ENCODE measurements around the gene TMEM238L.
A peak's percentile ranks its signal among the peaks of the same experiment; 100 is the strongest.

Gene TMEM238L

DNA sequence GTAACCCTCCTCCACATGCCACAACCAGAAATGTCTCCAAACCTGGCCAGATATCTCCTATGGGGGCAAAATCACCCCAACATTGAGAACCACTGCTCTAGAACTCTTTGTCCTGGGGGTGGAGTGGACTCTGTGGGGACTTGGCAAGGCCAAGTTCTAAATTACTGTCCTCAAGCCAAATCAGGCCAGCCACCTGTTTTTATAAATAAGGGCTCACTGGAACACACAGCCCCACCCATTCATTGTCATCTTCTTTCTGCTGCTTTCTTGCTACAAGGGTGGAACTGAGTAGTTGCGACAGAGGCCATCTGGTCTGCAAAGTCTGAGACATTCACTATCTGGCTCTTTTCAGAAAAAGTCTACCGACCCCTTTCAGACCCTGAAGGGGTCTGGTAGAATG, 47.3 kb downstream of the TMEM238L start:
- TF ChIP-seq, protein P1, sequence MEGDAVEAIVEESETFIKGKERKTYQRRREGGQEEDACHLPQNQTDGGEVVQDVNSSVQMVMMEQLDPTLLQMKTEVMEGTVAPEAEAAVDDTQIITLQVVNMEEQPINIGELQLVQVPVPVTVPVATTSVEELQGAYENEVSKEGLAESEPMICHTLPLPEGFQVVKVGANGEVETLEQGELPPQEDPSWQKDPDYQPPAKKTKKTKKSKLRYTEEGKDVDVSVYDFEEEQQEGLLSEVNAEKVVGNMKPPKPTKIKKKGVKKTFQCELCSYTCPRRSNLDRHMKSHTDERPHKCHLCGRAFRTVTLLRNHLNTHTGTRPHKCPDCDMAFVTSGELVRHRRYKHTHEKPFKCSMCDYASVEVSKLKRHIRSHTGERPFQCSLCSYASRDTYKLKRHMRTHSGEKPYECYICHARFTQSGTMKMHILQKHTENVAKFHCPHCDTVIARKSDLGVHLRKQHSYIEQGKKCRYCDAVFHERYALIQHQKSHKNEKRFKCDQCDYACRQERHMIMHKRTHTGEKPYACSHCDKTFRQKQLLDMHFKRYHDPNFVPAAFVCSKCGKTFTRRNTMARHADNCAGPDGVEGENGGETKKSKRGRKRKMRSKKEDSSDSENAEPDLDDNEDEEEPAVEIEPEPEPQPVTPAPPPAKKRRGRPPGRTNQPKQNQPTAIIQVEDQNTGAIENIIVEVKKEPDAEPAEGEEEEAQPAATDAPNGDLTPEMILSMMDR (conservative IDR thresholded peaks at IDR 0.05; ENCODE audit: low read depth, low read length) = no peak
- DNase-seq (ENCODE audit: low read depth) = no peak

DNA sequence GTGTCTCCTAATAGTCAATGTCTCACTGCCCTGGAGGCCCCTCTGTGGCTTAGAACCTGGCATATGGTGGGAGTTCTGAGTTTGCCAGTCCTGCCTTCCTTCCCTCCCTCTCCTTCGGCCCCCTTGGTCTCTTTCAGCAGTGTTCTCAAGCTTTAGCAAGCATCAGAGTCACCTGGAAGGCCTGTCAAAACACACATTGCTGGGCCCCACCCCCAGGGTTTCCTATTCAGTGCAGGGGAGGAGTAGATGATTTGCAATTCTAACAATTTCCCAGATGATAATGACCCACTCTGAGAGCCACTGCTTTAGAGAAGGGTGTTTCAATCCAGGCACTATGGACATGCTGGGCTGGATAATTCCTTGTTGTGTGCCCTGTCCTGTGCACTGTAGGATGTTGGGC, 47.7 kb downstream of the TMEM238L start:
- TF ChIP-seq, protein P1 (conservative IDR thresholded peaks at IDR 0.05; ENCODE audit: low read depth, low read length) = no peak

More for the DNA sequence above, 47.3 kb downstream of the TMEM238L start:
- no peak overlapping the region for H3K4me3 ChIP-seq (ENCODE audit: low read length)

DNA sequence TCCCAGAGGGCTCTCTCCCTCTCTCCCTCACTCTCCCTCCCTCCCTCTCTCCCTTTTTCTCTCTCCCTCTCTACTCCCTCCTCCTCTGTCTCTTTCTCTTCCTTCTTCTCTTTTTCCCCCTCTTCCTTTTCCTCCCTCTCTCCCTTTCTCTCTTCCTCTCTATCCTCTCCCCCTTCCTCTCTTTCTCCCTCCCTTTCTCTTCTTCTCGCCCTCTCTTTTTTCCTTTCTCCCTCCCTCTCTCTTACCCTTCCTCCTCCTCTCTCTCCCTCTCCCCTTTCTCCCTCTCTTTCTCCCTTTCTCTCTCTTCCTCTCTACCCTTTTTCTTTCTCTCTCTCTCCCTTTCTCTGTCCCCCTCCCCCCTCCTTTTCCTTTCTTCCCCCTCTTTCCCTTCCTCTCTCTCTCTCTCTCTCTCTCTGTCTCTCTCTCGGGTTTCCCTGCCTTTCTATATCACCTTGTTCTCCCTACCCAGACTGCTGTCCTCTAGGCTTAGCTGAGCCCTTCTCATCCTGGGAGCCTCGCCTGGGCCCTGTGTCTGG, 48.2 kb downstream of the TMEM238L start:
- no peak for DNase-seq (ENCODE audit: low read depth)
- no peak overlapping the region for H3K4me3 ChIP-seq (ENCODE audit: low read length)
- TF ChIP-seq, protein P1 (conservative IDR thresholded peaks at IDR 0.05; ENCODE audit: low read depth, low read length) = no peak

More for the DNA sequence above, 47.7 kb downstream of the TMEM238L start:
- H3K4me3 ChIP-seq (ENCODE audit: low read length) = no peak overlapping the region
- DNase-seq (ENCODE audit: low read depth) = no peak

DNA sequence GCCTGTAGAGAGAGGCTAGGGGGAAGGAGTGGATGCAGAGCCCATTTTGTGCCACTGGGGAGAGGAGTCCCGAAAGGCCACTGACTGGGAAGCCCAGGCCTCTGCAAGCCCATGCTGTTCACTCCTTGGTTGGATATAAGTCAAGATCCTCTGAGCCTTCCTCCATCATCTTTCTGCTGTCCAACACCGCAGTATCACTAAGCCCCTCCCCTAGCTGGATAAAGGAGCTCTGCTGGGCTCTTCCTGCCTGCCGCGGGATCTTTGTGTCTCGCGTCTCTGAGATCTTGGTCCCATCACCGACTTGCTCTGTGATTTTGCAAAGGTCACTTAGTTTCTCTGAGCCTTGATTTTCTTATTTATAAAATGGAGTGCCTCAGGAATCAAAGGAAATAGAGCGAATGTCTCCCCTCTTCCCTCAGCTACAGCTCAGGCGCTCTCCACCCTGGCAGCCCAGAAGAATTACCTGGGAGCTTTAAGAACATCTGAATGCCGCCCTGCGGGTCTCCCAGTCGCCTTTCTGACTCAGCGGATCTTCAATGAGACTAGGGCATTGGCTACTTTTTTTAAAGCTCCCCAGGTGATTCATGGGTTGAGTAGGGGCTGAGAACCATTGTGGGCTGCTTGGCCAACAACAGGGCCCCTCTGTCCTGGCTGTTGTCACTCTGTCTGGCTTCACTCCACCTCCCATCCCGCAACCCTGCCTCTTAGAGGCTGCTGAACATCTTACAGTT, 48.9 kb downstream of the TMEM238L start:
- no peak overlapping the region for H3K4me3 ChIP-seq (ENCODE audit: low read length)
- TF ChIP-seq, protein P1 (conservative IDR thresholded peaks at IDR 0.05; ENCODE audit: low read depth, low read length) = no peak
- DNase-seq (ENCODE audit: low read depth) = no peak

DNA sequence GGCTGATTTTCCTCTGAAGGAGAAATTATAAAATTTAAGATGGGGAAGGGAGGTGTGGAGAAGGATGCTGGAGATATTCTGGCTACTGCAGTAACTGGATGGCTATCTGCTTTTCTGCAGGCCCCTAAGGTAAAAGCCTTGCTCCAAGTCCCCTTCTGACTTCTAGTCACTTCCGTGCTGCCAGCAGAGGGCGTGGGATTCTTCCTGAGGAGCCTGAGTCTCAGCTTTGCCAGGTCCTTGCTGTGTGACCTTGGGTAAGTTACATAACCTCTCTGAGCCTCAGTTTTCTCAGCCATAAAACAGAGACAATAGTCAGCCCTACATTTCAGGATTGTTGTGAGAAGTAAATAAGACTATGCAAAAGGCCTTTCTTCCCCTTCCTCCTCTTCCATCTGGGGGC, 49.8 kb downstream of the TMEM238L start:
- no peak overlapping the region for H3K4me3 ChIP-seq (ENCODE audit: low read length)
- no peak for DNase-seq (ENCODE audit: low read depth)
- TF ChIP-seq, protein P1 (conservative IDR thresholded peaks at IDR 0.05; ENCODE audit: low read depth, low read length) = peak; percentile 62

DNA sequence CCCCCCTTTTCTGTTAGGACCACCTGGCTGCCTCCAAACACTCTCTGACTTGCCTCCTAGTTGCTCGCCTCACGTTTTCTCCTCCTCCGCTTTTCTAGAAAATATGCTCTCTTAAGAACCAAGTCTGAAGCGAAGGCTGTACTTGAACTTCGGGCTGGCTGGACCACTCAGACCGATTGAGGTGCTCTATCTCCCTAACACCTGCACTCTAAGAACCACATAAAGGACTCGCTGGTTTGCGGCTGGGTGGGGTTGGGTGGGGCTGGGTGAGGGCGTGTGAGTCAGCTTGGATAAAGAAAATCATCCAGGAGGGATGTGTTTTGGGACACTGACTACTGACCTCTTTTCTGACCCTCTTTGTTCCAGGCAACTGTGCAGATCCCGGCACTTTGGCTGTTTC, 51.2 kb downstream of the TMEM238L start:
- no peak for DNase-seq (ENCODE audit: low read depth)
- TF ChIP-seq, protein P1 (conservative IDR thresholded peaks at IDR 0.05; ENCODE audit: low read depth, low read length) = no peak
- no peak overlapping the region for H3K4me3 ChIP-seq (ENCODE audit: low read length)

DNA sequence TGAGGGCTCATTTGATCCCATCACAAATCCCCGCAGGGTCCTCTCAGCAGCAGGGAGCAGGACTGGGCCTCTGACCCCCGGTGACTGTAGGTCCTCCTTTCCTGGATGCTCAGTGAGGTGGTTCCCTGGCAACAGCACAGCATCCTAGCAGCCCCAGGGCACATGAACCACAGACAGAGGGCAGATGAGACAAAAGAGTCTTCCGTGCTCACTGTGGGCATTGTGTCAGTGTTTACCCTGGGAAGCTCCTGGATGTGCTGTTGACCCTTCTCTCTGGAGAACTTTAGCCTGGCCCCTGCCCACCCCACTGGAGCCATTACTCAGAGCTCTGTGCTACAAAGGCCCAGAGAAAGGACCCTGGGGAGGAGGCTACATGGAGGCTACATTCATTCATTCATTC, 52.3 kb downstream of the TMEM238L start:
- DNase-seq (ENCODE audit: low read depth) = no peak
- TF ChIP-seq, protein P1 (conservative IDR thresholded peaks at IDR 0.05; ENCODE audit: low read depth, low read length) = no peak
- no peak overlapping the region for H3K4me3 ChIP-seq (ENCODE audit: low read length)

Data from retinal pigment epithelial cell (primary cell).